ENCODE measurements around the gene ALDH6A1.

ALDH6A1 gene

DNA sequence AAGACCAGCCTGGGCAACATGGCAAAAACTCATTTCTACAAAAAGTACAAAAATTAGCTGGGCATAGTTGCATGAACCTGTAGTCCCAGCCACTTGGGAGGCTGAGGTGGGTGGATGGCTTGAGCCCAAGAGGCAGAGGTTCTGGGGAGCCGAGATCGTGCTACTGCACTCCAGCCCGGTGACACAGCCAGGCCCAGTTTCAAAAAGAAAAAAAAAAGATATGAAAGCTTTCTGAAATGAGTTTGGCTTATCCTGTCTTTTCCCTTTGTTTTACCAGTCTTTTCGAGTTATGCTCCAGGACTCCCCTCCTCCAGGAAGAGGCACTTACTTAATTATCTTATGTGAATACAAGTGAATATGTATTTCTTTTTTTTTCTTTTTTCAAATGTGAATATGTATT lies 61.9 kb downstream of the ALDH6A1 start:
- H3K4me1 ChIP-seq (ENCODE audit: insufficient read depth, low read length), result no peaks in the 10 kb centered on the region
- no peaks in the 10 kb centered on the region for H3K36me3 ChIP-seq (ENCODE audit: insufficient read depth, low read length)
- no peaks in the 10 kb centered on the region for H3K9me3 ChIP-seq (ENCODE audit: control insufficient read depth, insufficient read depth, low read length)
- no peak overlapping the region for H3K9ac ChIP-seq (ENCODE audit: low read depth, low read length)

DNA sequence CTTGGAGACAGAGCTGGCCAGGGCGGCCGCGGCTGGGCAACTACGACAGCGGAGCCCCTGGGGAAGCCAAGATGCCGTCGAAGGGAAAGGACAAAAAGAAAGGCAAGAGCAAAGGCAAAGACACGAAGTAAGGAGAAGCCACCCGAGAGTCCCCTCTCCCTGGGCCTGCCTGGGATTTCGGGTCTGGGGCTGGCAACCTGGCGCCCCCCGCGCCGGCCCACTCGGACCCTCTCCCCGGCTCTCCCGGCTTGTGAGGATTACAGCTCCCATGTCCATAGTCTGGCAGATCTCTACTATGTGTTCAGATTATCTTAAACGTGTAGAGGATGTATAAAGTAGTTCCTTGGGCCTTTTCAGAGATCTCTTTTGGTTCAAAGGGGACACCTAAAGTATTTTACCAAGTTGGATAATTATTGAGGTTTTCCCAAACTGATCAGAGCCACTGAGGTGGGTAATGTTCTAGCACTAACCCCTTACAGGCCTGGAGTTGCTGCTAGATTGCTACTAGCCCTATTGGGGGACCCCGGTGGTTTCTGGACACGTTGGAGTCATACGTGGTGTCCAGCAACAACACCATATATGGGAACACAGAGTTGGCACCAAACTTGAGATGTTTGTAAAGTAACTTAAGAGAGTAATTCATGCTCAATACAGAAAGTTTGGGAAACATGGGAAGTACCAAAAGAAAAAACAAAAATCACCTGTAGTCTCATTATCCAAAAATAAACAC lies 64.7 kb downstream of the ALDH6A1 start:
- Histone ChIP-seq H3K9me3 (ENCODE audit: control insufficient read depth, insufficient read depth, low read length) (no peaks in the 10 kb centered on the region), H3K9ac (ENCODE audit: low read depth, low read length) (peak overlapping the region; percentile 86; the same call in 1 of the 2 replicates), H3K36me3 (ENCODE audit: insufficient read depth, low read length) (no peaks in the 10 kb centered on the region), H3K4me1 (ENCODE audit: insufficient read depth, low read length) (no peaks in the 10 kb centered on the region)

DNA sequence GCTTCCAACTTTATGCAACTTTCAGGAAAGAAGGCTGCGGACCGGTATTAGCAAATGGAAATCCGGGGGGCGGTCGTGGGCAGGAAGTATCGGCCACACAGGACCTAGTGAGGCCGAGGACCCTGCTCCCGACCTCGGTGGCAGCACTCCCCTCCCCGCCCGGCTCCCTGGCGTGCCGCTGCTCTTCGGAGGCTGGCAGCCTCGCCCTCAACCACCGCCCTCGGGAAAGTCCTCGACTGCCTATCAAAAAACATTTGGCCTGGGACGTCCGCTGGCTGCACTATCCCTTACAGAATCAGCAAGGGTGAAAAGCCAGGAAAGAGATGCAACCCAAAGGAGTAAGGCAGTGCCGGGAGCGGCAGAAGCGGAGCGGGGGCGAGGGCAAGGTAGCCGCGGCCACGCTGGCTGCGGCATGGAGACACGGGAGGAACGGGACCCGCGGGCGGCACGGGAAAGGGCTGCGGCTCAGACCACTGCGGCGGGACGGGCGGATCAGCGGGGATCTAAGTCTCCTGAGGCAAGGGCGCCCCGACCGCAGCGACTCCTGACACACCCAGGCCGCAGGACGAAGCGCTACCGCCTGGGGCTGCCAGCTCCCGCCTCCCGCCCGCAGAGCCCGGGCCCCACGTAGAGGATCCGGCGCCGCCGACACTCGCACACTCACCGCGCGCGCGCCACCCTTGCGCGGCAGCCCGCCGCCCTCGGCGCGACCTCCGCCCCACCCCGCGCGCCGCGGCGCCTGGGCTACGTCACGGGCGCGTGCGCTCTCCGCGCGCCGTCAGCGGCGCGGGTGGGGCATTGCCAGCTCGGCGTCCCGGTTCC lies 65.5 kb downstream of the ALDH6A1 start, which contains the start of the genes BBOF1 and ENTPD5:
Gene BBOF1 (plus strand): TSS at position 764 of the 822 bp plus-strand sequence. CDS start 130 bp downstream, outside the sequence.
Gene ENTPD5 (minus strand): TSS at position 703 of the 822 bp plus-strand sequence. CDS start 31,186 bp downstream, outside the sequence.
- Histone ChIP-seq H3K36me3 (ENCODE audit: insufficient read depth, low read length) (no peaks in the 10 kb centered on the region), H3K9me3 (ENCODE audit: control insufficient read depth, insufficient read depth, low read length) (no peaks in the 10 kb centered on the region), H3K9ac (ENCODE audit: low read depth, low read length) (peak within 1 kb of the TSS; percentile 86), H3K4me1 (ENCODE audit: insufficient read depth, low read length) (no peaks in the 10 kb centered on the region)

DNA sequence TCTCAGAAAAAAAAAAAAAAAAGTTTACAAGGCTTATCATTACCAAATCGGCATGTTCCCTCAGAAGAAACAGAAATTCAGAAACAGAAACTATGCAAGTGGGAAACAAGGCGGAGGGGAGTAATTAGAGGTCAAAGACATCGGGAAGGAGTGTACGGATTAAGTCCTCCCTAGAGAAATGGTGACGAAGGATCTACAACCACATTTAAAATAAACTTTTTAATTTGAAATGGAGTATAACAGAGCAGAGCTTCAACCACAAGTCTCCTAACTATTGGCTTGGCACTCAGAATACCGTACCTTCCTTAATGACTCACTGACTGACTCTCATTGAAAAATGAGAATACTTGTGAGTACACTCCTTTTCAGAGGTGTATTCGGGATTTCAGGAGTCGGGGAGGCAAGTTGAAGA lies 66.1 kb downstream of the ALDH6A1 start:
- peak overlapping the region; percentile 86 for H3K9ac ChIP-seq (ENCODE audit: low read depth, low read length)
- H3K36me3 ChIP-seq (ENCODE audit: insufficient read depth, low read length), result no peaks in the 10 kb centered on the region
- no peaks in the 10 kb centered on the region for H3K4me1 ChIP-seq (ENCODE audit: insufficient read depth, low read length)
- no peaks in the 10 kb centered on the region for H3K9me3 ChIP-seq (ENCODE audit: control insufficient read depth, insufficient read depth, low read length)

DNA sequence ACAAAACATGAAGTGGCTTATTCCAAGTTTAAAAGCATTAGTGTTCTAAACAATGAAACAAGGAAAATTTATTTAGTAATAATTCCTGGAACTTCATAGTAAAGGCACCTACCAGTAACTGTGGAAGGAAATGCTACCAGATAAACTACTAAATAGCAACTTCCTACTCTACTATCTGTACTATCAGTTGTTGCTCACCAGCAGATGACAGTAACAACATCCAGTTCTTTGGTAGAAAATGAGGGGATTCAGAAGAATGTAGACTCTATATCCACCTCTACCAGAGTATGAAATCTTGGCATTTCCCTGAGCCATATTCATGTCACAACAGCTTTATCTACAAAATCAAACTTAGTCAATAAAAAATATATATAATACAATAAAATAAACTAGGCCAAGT lies 68.3 kb downstream of the ALDH6A1 start:
- Histone ChIP-seq H3K9me3 (ENCODE audit: control insufficient read depth, insufficient read depth, low read length) (no peaks in the 10 kb centered on the region), H3K4me1 (ENCODE audit: insufficient read depth, low read length) (no peaks in the 10 kb centered on the region), H3K9ac (ENCODE audit: low read depth, low read length) (no peak overlapping the region), H3K36me3 (ENCODE audit: insufficient read depth, low read length) (no peaks in the 10 kb centered on the region)

DNA sequence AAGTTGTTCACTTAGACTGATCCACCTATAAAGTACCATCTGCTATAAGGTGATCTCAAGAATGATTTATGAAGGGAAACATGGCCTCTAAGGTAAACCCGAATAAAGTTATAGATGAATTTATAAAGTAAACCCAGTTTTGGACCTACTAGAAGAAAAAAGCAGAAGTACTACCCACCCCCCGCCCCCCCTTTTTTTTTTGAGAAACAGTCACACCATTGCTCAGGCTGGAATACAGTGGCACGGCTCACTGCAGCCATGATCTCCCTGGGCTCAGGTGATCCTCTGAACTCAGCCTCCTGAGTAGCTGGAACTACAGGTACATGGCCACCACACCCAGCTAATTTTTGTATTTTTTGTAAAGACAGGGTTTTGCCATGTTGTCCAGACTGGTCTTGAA lies 69.1 kb downstream of the ALDH6A1 start:
- Histone ChIP-seq H3K4me1 (ENCODE audit: insufficient read depth, low read length) (no peaks in the 10 kb centered on the region), H3K36me3 (ENCODE audit: insufficient read depth, low read length) (no peaks in the 10 kb centered on the region), H3K9ac (ENCODE audit: low read depth, low read length) (no peak overlapping the region), H3K9me3 (ENCODE audit: control insufficient read depth, insufficient read depth, low read length) (no peaks in the 10 kb centered on the region)

DNA sequence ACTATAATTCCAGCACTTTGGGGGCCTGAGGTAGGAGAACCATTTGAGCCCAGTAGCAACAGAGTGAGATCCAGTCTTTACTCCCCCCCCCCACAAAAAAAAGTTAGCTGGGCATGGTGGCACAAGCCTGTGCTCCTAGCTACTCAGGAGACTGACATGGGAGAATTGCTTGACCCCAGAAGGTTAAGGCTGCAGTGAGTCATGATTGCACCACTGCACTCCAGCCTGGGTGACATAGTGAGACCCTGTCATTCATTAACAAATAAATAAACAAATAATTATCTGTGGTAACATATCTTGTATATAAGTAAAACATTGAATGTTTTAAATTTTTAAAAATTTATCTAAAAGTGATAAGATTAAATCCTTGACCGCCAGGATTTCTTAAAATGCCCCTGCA lies 70.0 kb downstream of the ALDH6A1 start:
- Histone ChIP-seq H3K4me1 (ENCODE audit: insufficient read depth, low read length) (no peaks in the 10 kb centered on the region), H3K36me3 (ENCODE audit: insufficient read depth, low read length) (no peaks in the 10 kb centered on the region), H3K9me3 (ENCODE audit: control insufficient read depth, insufficient read depth, low read length) (no peaks in the 10 kb centered on the region), H3K9ac (ENCODE audit: low read depth, low read length) (no peak overlapping the region)

DNA sequence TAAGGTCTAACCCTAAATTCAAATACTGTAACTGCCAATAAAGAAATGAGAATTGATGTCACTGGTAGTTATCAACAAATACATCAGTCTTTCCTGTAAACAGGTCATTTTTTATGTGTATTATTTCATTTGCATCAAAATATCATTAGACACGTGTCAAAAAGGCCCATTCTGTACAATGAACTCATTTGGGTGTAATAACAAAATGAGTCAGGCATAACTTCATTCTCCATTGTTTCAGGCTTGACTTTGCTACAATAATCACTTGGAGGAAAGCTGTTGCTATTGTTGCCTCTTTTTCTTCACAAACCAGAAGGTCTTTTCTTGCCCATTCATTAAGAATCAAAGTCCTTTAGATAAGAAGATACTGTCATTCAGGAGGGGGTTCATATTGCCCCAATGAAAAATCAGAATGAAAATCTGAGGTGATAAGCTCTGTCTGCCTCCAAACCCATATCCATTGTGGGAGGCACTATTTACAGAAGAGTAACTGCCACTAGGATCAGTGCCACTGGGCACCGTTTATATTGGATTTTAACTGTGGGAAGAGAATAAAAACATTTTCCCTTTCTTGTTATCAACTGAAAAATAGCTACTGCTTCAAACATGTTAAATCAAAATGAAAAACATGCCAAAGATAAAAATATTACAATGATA lies 75.3 kb downstream of the ALDH6A1 start:
- Histone ChIP-seq H3K9ac (ENCODE audit: low read depth, low read length) (no peak overlapping the region), H3K9me3 (ENCODE audit: control insufficient read depth, insufficient read depth, low read length) (no peaks in the 10 kb centered on the region), H3K4me1 (ENCODE audit: insufficient read depth, low read length) (no peaks in the 10 kb centered on the region), H3K36me3 (ENCODE audit: insufficient read depth, low read length) (peaks cover 5% of the 10 kb centered on the region)

Measured in ES-I3 (cell line).